ENCODE results near the gene AFMID.
"Not testable (repeated sequence)": the region's sequence is repeated elsewhere in the genome, so short reads cannot be mapped to it uniquely, and the experiment has no call there.

Gene AFMID, protein sequence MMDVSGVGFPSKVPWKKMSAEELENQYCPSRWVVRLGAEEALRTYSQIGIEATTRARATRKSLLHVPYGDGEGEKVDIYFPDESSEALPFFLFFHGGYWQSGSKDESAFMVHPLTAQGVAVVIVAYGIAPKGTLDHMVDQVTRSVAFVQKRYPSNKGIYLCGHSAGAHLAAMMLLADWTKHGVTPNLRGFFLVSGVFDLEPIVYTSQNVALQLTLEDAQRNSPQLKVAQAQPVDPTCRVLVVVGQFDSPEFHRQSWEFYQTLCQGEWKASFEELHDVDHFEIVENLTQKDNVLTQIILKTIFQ

DNA sequence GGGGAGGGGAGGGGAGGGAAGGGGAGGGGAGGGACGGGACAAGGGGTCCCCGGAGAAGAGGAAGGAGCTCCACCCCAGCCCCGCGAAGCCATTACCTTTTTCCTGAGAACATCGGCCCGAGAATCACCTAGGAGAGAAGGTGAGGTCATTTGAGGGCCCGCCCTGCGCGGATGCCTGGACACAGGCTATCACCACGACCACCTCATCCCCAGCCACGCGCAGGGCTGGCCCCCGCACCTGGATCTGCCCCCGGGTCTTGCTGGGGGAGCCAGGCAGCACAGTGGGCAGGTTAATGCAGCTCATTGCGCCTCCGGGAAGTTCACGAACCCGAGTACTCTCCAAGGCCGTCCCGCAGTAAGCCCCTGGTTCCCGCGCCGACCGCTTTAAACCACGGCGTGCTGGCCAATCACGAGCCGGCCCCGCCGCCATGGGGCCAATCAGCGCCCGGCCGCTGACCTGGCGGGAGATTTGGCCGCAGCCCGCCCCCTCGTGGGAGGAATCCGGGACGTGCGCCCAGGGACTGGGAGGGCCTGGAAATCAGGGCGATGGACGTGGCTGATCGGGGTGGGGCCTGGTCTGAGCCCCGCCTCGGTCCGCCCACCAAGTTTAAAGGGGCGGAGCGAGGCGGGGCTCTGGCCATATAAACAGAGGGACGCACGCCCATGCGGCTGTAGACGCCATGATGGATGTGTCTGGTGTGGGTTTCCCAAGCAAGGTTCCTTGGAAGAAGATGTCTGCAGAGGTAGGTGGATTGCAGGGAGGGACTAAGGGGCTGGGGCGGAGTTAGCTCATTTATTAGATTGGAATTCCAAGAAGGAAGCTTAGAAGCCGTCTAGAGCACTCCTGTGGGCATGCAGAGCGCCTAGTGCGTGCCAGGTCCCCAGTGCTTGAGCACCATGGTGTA lies at the start of gene AFMID, which contains the start of gene TK1:
AFMID (plus strand) TSS at position 671 of the 904 bp plus-strand sequence; CDS start at position 680, 9 bp downstream.
TK1 (minus strand) TSS at position 361 of the 904 bp plus-strand sequence; CDS start at position 303, 58 bp downstream.
- peak; percentile 92 for DNase-seq (ENCODE audit: low read depth)

GRCh38 chr17:78137392-78138203 lies 49.6 kb upstream of the AFMID start:
- no peak for DNase-seq (ENCODE audit: low read depth)

DNA sequence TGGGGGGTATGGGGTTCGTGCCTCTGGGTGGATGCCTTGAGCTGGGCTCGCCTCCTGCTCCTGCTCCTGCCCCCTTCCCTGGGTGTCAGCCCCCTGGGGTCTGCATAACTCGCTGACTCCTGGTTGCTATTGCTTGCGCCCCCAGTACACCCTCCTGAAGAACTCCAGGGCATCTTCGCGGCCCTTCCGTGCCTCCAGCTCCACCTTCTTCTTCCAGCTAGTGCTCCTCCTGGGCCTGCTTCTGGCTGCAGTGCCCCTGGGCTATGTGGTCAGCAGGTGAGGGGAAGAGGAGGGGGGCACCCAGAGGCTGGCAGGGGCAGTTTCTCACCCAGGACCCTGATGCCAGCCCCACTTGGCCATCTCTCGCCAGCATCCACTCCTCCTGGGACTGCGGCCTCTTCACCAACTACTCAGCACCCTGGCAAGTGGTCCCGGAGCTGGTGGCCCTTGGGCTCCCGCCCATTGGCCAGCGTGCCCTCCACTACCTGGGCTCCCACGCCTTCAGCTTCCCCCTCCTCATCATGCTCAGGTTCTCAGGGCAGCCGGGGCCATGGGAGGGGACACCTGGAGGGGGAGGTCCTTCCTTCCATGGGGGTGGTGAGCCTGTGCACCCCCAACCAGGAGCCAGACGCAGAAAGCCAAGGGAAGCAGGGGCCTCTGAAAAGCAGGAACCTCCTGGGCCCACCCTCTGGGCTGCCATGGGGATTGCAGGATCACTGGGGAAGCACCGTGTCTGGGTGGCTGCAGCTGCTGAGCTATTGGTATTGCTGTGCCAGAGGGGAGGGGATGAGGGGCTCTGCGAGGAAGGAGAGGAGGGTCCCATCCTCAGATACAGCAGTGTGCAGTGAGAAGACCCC lies 48.7 kb upstream of the AFMID start:
- no peak for DNase-seq (ENCODE audit: low read depth)

DNA sequence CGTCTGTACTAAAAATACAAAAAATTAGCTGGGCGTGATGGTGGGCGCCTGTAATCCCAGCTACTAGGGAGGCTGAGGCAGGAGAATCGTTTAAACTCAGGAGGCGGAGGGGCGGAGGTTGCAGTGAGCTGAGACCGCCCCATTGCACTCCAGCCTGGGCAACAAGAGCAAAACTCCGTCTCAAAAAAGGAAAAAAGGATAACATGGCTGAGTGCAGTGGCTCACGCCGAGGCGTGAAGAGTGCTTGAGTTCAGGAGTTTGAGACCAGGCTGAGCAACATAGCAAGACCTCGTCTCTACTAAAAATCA lies 47.3 kb upstream of the AFMID start:
- not testable (repeated sequence) for DNase-seq (ENCODE audit: low read depth)

DNA sequence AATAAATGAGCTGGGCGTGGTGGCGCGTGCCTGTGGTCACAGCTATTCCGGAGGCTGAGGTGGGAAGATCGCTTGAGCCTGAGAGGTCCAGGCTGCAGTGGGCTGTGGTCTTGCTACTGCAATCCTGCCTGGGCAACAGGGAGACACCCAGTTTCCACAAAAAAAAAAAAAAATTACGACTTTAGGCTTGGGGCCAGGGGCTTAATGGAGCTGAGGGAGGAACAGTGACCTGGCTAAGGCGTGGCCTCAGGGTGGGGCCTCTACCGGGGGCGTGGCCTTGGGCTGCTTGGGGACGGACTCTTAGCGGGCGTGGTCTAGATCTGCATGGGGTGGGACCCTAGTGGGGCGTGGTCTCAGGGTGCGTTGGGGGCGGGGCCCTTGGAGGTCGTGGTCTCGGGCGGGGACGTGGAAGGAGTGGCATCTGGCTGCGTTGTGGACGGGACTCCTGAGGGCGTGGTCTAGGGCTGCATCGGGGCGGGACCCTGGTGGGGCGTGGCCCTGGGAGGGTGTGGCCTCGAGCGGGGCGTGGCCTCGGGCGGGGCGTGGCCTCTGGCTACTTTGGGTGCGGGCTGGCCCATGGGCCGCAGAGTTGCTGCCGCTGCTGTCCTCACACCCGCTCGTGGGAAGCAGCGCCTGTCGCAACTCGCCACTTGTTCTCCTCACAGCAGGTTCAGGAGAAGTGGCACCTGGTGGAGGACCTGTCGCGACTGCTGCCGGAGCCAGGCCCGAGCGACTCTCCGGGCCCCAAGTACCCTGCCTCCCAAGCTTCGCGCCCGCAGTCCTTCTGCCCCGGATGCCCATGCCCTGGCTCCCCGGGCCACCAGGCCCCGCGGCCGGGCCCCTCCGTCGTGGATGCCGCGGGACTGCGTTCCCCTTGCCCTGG lies 46.8 kb upstream of the AFMID start:
- no peak for DNase-seq (ENCODE audit: low read depth)

DNA sequence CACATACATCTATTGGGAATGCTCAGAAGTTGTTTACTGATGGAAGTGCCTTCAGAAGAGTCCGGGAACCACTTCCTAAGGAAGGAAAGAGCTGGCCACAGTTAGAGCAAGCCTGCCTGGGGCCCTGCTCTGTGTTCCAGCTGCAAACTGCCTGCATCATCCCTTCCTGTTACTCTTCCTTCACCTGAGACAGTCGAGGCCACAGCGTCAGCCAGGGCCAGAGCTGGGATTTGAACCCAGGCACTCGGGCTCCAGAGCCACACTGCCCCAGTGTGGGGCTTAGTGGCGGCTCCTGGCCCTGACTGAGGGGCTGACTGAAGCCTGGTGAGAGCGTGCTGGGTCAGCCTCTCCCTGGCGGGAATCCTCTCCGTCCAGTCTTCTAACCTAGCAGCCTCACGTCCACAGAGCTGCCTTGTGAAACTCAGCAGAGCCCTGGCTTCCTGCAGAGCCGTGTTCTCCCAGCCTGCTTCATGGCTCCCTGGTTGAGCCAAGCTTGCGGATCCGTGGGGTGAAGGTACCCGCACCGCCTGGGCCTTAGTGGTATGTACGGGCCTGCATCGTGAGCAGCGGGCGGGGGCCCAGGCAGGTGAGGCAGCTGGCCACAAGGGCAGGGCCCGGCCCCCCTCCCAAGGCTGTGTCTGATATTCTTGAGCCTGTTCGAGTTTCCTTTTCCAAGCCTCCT lies 45.6 kb upstream of the AFMID start:
- no peak for DNase-seq (ENCODE audit: low read depth)

- DNase-seq (ENCODE audit: low read depth), result no peak
Measured at GRCh38 chr17:78142119-78142861, 44.9 kb upstream of the AFMID start.

DNA sequence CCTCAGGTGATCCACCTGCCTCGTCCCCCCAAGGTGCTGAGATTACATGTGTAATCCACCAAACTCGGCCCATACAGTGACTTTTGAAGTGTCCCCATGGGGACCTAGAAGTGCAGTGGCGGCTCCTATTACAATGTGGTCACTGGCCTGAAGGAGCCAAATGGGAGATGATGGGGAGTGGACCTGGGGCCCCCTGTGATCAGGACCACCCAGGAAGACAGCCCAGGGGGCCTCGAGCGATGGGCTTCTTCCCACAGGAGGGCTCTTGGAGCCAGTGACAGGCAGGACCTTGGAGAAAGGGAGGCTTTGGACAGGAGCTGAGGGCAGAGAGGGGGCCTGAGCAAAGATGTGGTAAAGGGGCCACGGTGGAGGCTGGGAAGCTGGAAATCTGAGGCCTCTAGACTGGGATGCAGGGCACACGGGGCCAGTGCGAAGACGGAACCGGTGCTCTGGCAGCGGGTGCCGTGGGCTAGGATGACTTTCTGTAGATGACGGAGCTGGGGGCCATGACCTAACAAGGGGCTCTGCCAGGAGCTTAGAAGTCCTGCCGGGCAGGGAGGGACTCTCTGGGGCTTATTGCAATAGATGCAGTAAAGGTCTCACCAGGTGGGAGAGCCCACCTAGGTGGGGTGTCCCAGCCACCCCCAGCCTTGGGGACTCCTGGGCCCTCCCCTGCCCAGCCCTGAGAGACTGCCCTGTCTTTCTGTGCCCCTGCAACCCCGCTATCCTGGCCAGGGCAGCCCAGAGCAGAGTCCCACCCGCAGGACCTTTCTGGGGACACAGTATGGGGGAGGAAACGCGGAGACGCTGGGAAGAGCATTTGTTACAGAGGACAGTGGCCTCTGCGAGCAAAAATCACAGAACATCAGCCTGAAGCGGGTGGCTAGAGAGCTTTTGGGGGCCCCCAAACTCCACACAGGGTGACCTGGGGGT lies 43.7 kb upstream of the AFMID start:
- DNase-seq (ENCODE audit: low read depth), result no peak

DNA sequence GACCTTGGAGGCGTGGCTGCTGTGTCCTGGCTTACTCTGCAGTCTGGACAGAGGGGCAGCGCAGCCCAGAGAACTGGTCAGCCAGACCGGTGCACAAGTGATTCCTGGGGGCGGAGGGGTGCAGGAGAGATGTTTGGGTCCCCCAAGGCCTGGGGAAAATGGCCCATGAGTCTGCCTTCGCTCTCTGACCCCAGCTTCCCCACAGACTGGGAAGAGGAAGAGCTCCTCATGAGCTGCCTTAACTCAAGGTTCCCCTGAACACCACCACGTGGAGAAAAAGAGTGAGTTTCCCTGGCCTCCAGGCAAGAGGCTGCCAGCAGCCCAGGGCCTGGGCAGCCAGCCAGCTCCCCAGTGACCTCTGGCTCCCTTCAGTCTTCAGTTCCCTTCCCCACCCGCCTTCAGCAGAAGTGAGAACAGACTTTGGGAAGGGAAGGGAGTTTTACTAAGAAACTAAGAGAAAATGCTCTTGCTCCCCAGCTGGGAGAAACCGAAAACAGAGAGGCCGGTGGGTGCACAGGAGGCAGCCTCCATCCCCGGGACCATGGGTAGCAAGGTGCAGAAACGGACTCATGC lies 42.9 kb upstream of the AFMID start:
- peak; percentile 64 for DNase-seq (ENCODE audit: low read depth)

DNA sequence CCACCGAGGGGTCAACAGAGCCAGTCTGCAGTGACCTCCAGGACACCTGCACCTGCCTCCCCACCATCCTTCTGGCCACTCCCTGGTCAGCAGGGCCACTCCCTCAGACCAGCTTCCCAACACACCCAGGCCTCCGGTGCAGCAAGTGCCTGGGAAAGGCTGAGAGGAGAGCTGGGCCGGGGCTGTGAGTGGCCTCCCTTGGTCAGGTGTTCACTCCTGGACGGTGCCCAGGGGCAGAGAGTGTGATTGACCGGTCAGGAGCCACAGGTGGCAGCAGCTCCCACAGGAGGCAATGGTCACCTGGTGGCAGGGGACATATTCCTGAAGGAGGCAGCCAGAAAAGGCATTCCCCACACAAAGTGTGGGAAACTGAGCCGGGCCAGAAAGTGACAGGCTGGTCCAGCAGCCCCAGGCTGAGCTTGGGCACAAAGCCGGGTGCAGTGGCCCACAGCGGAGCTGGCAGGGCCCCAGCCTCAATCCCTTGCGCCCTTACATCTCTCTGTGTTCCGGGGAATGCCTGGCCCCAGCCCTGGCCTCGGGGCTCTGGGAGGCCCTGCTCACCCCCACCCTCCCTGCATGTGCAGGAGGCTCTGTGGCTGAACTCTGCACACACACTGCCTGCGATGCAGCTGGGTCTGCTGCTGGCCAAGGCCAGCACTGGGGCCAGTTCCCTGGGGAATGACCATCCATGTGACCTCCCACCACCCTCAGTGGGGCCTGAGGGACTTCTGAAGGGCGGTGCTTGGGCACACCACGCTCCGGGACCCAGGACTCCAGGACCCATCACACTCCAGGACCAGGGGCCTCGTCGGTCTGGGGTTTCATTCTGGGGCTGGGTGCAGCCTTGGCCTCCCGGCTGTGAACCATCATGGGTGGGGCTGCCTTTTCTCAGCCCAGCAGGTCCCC lies 42.2 kb upstream of the AFMID start:
- DNase-seq (ENCODE audit: low read depth), result no peak

DNA sequence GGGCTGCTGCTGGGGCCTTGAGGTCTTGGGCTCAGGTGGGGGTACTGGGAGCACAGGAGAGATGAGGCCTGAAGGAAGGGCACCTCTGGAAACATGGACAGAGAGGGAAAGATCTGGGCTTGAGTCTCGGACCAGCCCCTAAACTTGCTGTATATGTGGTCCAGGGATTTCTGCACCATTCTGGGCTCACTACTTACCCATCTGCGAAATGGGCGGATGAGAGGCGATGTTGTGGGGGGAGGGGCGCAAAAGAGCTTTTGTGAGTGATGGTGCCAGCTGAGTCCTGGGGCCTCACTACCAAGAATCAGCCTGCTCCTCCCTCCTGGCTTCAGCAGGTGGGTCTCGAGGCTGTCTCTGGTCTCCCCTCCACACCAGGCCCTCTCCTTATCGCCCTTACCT lies 40.7 kb upstream of the AFMID start:
- no peak for DNase-seq (ENCODE audit: low read depth)

DNA sequence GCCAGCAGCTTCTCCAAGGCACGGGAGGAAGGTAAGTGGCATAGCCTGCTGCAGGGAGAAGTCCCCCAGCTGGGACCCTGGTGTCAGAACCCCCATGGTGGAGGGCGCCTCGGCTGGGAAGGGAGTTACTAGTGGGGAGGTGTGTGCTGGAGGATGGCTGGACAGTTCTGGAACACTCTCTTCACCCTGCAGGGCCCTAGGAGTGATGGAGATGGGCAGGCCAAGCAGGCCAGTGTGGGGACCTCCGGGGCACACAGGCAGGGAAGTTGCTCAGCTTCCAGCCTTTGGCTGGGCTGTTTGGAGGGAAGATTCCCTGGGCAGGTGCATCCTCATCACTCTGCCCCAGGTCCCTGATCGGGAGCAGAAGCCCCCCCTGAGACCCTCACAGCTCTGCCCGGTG lies 40.3 kb upstream of the AFMID start:
- DNase-seq (ENCODE audit: low read depth), result no peak

- DNase-seq (ENCODE audit: low read depth), result no peak
Measured at GRCh38 chr17:78147315-78147998, 39.7 kb upstream of the AFMID start.

GRCh38 chr17:78148286-78149016 lies 38.7 kb upstream of the AFMID start:
- no peak for DNase-seq (ENCODE audit: low read depth)

DNA sequence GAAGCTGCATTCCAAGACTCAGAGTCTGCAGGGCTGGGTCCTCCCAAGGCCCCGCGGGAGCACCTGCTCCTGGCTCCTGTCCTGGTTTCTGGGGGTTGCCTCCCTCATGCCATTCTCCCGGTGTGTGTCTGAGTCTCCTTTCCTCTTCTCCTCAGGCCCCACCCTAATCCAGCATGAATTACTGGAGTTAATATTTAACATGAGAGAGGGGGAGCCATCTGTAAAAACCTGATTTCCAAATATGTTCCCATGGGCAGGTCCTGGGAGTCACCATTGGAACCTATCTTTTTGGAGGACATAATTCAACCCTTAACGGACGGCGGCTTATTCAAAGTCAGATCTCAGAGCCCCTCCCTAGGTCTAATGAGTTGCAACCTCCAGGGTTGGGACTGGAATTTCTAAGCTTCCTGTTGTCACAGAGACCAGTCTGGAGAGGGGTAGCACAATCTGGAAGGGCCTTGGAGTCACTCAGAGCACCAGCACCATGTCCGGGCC lies 35.6 kb upstream of the AFMID start:
- DNase-seq (ENCODE audit: low read depth), result no peak
